Activated naive CD4-positive, alpha-beta T cell treated with anti-CD3 and anti-CD28 coated beads for 36 hours (primary cell): ENCODE measurements around the gene SUSD6. TPM values are rescaled to one million over a fixed set of nuclear protein-coding genes. Genes with fewer than 3 reads are reported as not detected.

Source experiments
- CTCF ChIA-PET: fragments of 350-600 bp; sonication (Branson Sonifier 250); formaldehyde crosslinking; loops from one replicate; lab custom pipeline; 2021; ENCODE audit warnings: antibody characterized with exemption; lab: Charles Lee
- DNase-seq: peaks from one replicate; pipeline ENCODE4 v3.0.0-alpha.2; 2020
- H3K27ac Mint-ChIP-seq: one replicate; pipeline ENCODE4 v1.8.0; 2021; ENCODE audit warnings: mild to moderate bottlenecking, mixed read lengths
- H3K27me3 Mint-ChIP-seq: one replicate; pipeline ENCODE4 v1.8.0; 2021; ENCODE audit warnings: low read depth, mixed read lengths
- H3K36me3 Mint-ChIP-seq: one replicate; pipeline ENCODE4 v1.8.0; 2021; ENCODE audit warnings: low read depth, mixed read lengths
- H3K4me1 Mint-ChIP-seq: one replicate; pipeline ENCODE4 v1.8.0; 2021; ENCODE audit warnings: low read depth, mixed read lengths
- H3K4me3 Mint-ChIP-seq: one replicate; pipeline ENCODE4 v1.8.0; 2021; ENCODE audit warnings: mild to moderate bottlenecking, moderate library complexity, mixed read lengths
- H3K9me3 Mint-ChIP-seq: one replicate; pipeline ENCODE4 v1.8.0; 2021; ENCODE audit warnings: mixed read lengths
- intact Hi-C: fragments of 100-400 bp; cut with micrococcal nuclease; formaldehyde crosslinking; loops from one replicate; pipeline ENCODE4 v1.15.1; 2023
- total RNA-seq, 2 experiments: library from RNA; stranded (reverse); gene quantifications; one replicate each; pipeline ENCODE4 v1.2.3, GENCODE V29; 2021

Gene SUSD6
- total RNA-seq, 2 experiments from 2014 or later, result 66.6 to 69.7 TPM

GRCh38 chr14:69675877-69676416, 64.6 kb downstream of the SUSD6 start:
- peak; percentile 64 for DNase-seq
- no peaks in the 10 kb centered on the region for H3K27me3 Mint-ChIP-seq
- H3K4me3 Mint-ChIP-seq, result peak overlapping the region; percentile 44
- intact Hi-C loops, result loop anchor here (1.0 to 10.0 kb wide), 12 partner anchors 9 to 1879 kb away; partner anchors contain the start of genes ERH, SLC39A9 and SRSF5
- peaks cover 18% of the 10 kb centered on the region for H3K36me3 Mint-ChIP-seq
- no peaks in the 10 kb centered on the region for H3K9me3 Mint-ChIP-seq
- H3K4me1 Mint-ChIP-seq, result peaks cover 86% of the 10 kb centered on the region
- peak overlapping the region; percentile 99 for H3K27ac Mint-ChIP-seq
- CTCF ChIA-PET, result interaction anchor here (0.7 to 2.3 kb wide), 2 partner anchors 36 to 64 kb away, joined by 4 to 7 read pairs; partner anchors contain the start of gene SUSD6

DNA sequence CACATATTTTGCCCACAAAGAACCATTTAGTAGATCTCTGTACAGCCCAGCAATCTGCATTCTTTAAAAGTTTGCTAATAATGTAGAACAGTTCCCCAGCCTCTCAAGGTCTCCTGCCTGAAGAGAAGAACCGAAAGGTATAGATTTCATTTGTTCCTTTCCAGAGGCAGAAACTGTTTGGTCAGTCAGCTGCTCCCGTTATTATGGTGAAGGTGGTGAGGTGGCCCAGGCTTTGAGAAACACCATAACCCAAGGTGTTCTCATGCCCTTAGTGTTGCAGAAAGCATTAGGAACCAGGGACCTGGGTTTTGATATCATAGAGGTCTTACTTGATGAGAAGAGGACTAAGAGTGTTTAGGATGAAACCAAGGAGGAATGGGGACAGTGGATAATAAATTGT, 65.3 kb downstream of the SUSD6 start:
- Mint-ChIP-seq H3K27me3 (no peaks in the 10 kb centered on the region), H3K36me3 (peaks cover 21% of the 10 kb centered on the region), H3K27ac (peak overlapping the region; percentile 99), H3K4me1 (peaks cover 86% of the 10 kb centered on the region), H3K4me3 (peak overlapping the region; percentile 6), H3K9me3 (no peaks in the 10 kb centered on the region)
- intact Hi-C loops, result loop anchor here (1.0 to 10.0 kb wide), 8 partner anchors 9 to 1878 kb away; partner anchors contain the start of genes ERH, SLC39A9 and SRSF5
- CTCF ChIA-PET, result interaction anchor here (0.6 to 0.7 kb wide), 2 partner anchors 37 to 532 kb away, joined by 4 to 6 read pairs; no protein-coding TSS in a partner anchor
- no peak for DNase-seq

GRCh38 chr14:69680297-69680696, 68.9 kb downstream of the SUSD6 start:
- Mint-ChIP-seq H3K4me3 (no peak overlapping the region), H3K27ac (no peak overlapping the region), H3K27me3 (no peaks in the 10 kb centered on the region), H3K9me3 (no peaks in the 10 kb centered on the region), H3K36me3 (peaks cover 17% of the 10 kb centered on the region), H3K4me1 (peaks cover 86% of the 10 kb centered on the region)
- CTCF ChIA-PET, result no interaction called here
- intact Hi-C loops, result no loop called here
- no peak for DNase-seq

DNA sequence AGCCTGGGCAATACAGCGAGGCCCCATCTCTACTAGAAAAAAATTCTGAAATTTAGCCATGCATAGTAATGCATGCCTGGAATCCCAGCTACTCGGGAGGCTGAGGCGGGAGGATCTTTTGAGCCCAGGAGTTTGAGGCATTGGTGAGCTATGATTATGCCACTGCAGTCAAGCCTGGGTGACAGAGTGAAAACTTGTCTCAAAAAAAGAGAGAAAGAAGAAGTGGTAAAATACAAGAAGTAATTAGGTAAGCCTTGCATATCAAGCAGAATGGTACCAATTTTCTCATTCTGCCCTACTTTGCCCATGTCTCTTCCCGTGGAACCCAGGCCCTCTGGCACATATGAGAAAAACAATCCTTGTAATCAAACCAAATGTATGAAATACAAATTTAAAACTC, 70.7 kb downstream of the SUSD6 start:
- CTCF ChIA-PET, result interaction anchor here (1.0 kb wide), 1 partner anchor 45 kb away, joined by 3 read pairs; no protein-coding TSS in a partner anchor
- intact Hi-C loops, result no loop called here
- H3K27me3 Mint-ChIP-seq, result no peaks in the 10 kb centered on the region
- DNase-seq, result no peak
- no peaks in the 10 kb centered on the region for H3K9me3 Mint-ChIP-seq
- peak overlapping the region; percentile 93 for H3K27ac Mint-ChIP-seq
- H3K36me3 Mint-ChIP-seq, result peaks cover 19% of the 10 kb centered on the region
- H3K4me1 Mint-ChIP-seq, result peaks cover 84% of the 10 kb centered on the region
- no peak overlapping the region for H3K4me3 Mint-ChIP-seq

DNA sequence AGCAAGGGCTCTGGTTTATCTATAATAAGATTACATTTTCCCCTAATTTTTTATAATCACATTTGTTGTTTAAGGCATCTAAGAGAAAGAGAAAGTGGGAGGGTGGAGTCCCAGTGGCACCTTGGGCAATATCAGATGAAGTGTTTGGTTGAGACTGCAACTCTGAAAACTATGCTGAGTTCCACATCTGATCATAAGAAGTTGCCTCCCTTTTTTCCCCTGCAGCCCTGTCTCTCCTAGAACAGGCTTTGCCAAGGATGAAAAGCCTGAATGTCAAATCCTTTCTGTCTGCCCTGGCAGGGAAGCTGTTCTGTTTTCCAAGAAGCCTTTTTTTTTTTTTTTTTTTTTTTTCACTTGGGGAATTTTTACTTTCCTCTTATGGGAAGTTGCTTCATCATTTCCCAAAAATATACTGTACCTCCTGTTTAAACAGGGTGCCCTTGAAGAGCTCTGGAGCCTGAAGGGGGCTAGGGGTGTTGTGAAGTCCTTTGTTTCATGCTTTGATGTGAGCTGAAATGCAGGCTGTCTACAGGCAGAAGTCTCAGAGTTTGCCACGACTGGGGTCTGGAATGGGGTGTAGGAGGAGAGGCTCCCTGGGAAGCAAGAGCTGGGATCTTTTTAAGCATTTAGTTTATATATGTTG, 71.3 kb downstream of the SUSD6 start:
- Mint-ChIP-seq H3K4me1 (peaks cover 80% of the 10 kb centered on the region), H3K9me3 (no peaks in the 10 kb centered on the region), H3K27ac (peak overlapping the region; percentile 93), H3K4me3 (no peak overlapping the region), H3K27me3 (no peaks in the 10 kb centered on the region), H3K36me3 (peaks cover 19% of the 10 kb centered on the region)
- intact Hi-C loops, result no loop called here
- peak; percentile 58 for DNase-seq
- CTCF ChIA-PET, result interaction anchor here (0.6 to 2.0 kb wide), 5 partner anchors 9 to 78 kb away, joined by 3 to 8 read pairs (median 5); no protein-coding TSS in a partner anchor

DNA sequence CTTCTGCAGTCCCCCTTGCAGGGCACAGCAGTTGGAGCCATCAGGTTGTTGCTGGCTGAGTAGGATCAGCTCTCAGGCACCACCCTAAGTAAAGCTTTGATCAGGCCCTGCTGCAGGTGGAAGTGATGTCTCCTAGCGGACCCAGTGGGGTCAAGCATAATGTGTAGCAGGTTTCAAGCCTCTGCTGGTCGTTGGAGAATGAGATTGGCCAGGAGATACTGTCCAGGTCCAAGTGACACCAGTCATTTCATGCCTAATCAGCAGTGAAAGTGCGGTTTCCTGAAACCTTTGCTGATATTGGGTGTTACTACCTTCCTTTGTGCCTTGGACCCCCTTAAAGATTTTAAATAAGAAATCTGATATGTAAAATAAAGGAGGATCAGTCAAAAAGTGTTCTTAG, 72.6 kb downstream of the SUSD6 start:
- peaks cover 19% of the 10 kb centered on the region for H3K36me3 Mint-ChIP-seq
- no peaks in the 10 kb centered on the region for H3K27me3 Mint-ChIP-seq
- H3K9me3 Mint-ChIP-seq, result no peaks in the 10 kb centered on the region
- peaks cover 81% of the 10 kb centered on the region for H3K4me1 Mint-ChIP-seq
- peak overlapping the region; percentile 93 for H3K27ac Mint-ChIP-seq
- CTCF ChIA-PET, result interaction anchor here (0.7 to 2.0 kb wide), 3 partner anchors 10 to 71 kb away, joined by 4 to 8 read pairs (median 6); no protein-coding TSS in a partner anchor
- DNase-seq, result no peak
- intact Hi-C loops, result no loop called here
- H3K4me3 Mint-ChIP-seq, result no peak overlapping the region

DNA sequence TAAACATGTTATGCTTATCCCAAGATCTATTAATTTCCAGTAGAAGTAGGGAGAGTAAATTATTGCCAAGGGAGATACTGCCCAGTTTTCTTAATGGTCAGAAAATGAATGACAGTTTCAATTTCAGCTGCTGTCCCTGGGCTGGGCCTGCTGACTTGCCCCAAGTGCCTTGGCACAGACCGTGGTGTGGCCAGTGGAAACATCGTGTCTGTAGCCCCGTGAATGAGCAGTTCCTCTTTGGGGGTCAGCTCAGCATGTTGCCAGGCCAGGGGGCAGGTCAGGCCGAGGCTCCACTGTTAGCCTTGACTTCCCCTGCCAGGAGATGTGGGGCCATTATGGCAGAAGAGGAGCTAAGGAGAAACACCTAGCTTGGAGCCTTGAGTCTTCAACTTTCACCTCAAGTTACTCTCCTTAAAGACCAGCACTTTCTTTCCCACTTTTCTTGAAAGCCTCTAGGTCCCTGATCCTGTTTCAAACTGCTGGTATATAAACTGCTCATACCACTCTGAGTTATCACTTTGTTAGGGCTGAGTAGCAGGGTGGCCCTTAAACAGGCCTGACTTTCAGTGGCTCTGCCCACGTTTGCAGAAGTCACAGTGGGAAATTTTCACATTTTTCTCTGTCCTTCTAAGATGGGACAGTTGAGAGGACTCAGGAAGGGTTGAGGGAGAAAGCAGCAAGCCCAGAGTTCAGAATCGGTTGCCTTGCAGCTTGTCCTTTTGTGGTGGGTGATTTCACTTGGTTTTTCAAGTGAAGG, 73.2 kb downstream of the SUSD6 start:
- peak overlapping the region; percentile 93 for H3K27ac Mint-ChIP-seq
- peak overlapping the region; percentile 35 for H3K4me3 Mint-ChIP-seq
- H3K9me3 Mint-ChIP-seq, result no peaks in the 10 kb centered on the region
- DNase-seq, result no peak
- intact Hi-C loops, result loop anchor here (1.0 kb wide), 4 partner anchors 8 to 83 kb away; partner anchors contain the start of gene SRSF5
- CTCF ChIA-PET, result interaction anchor here (0.7 to 2.0 kb wide), 6 partner anchors 14 to 72 kb away, joined by 3 to 6 read pairs (median 3); no protein-coding TSS in a partner anchor
- H3K36me3 Mint-ChIP-seq, result peaks cover 19% of the 10 kb centered on the region
- no peaks in the 10 kb centered on the region for H3K27me3 Mint-ChIP-seq
- H3K4me1 Mint-ChIP-seq, result peaks cover 83% of the 10 kb centered on the region

GRCh38 chr14:69685218-69685616, 73.8 kb downstream of the SUSD6 start:
- Mint-ChIP-seq H3K4me3 (peak overlapping the region; percentile 41), H3K9me3 (no peaks in the 10 kb centered on the region), H3K27ac (peak overlapping the region; percentile 93), H3K36me3 (peaks cover 22% of the 10 kb centered on the region), H3K27me3 (no peaks in the 10 kb centered on the region), H3K4me1 (peaks cover 80% of the 10 kb centered on the region)
- DNase-seq, result peak; percentile 88
- CTCF ChIA-PET, result interaction anchor here (0.6 to 2.0 kb wide), 8 partner anchors 13 to 81 kb away, joined by 3 to 4 read pairs (median 3); no protein-coding TSS in a partner anchor
- intact Hi-C loops, result loop anchor here (1.0 kb wide), 4 partner anchors 9 to 82 kb away; partner anchors contain the start of gene SRSF5

GRCh38 chr14:69685716-69686115, 74.3 kb downstream of the SUSD6 start:
- Mint-ChIP-seq H3K27me3 (no peaks in the 10 kb centered on the region), H3K4me3 (peak overlapping the region; percentile 41), H3K9me3 (no peaks in the 10 kb centered on the region), H3K36me3 (peaks cover 25% of the 10 kb centered on the region), H3K4me1 (peaks cover 78% of the 10 kb centered on the region), H3K27ac (peak overlapping the region; percentile 93)
- intact Hi-C loops, result loop anchor here (1.0 kb wide), 4 partner anchors 9 to 82 kb away; partner anchors contain the start of gene SRSF5
- peak; percentile 75 for DNase-seq
- CTCF ChIA-PET, result interaction anchor here (0.6 to 2.0 kb wide), 7 partner anchors 13 to 81 kb away, joined by 3 to 4 read pairs (median 3); no protein-coding TSS in a partner anchor

GRCh38 chr14:69687606-69688298, 76.4 kb downstream of the SUSD6 start:
- no peak for DNase-seq
- Mint-ChIP-seq H3K36me3 (peaks cover 23% of the 10 kb centered on the region), H3K4me3 (no peak overlapping the region)

DNA sequence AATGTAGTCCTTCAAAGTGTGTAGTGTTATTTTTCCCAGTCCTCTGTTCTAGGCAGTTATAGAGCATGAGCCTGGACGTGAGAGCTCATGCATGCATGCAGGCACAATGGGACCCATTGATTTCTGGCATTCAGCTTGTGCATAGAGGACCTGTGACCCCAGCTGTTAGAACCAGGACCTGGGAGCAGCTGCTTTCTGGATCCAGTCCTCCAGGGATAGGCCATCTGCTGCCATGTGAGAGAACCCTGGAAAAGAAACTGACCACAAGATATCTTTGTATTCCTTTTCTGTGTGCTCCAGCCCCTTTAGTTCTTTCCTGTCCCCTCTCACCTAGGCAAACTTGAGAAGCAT, 76.9 kb downstream of the SUSD6 start:
- H3K27me3 Mint-ChIP-seq, result no peaks in the 10 kb centered on the region
- H3K4me3 Mint-ChIP-seq, result no peak overlapping the region

More at GRCh38 chr14:69687606-69688298, 76.4 kb downstream of the SUSD6 start:
- CTCF ChIA-PET, result interaction anchor here (0.7 to 2.1 kb wide), 6 partner anchors 12 to 329 kb away, joined by 3 to 7 read pairs (median 3); no protein-coding TSS in a partner anchor
- Mint-ChIP-seq H3K4me1 (peaks cover 72% of the 10 kb centered on the region), H3K9me3 (no peaks in the 10 kb centered on the region), H3K27me3 (no peaks in the 10 kb centered on the region), H3K27ac (no peak overlapping the region)
- intact Hi-C loops, result no loop called here

More for the DNA sequence above, 76.9 kb downstream of the SUSD6 start:
- CTCF ChIA-PET, result interaction anchor here (0.7 to 2.1 kb wide), 4 partner anchors 12 to 330 kb away, joined by 3 to 7 read pairs (median 4); no protein-coding TSS in a partner anchor
- intact Hi-C loops, result no loop called here
- peaks cover 70% of the 10 kb centered on the region for H3K4me1 Mint-ChIP-seq
- DNase-seq, result no peak
- no peaks in the 10 kb centered on the region for H3K9me3 Mint-ChIP-seq
- H3K36me3 Mint-ChIP-seq, result peaks cover 23% of the 10 kb centered on the region
- H3K27ac Mint-ChIP-seq, result no peak overlapping the region
